Duodenal mucosa (tissue), 2 donors: ENCODE measurements around the gene SORCS2.

Experiments used
- H3K27ac ChIP-seq: one replicate; pipeline ENCODE4 v1.7.0; 2013; ENCODE audit warnings: low read depth, low read length
- H3K27me3 ChIP-seq, 2 donors: one replicate each; pipeline ENCODE4 v1.7.0; 2013; ENCODE audit warnings: low read length in 2 of 2, control low read depth in 1 of 2; ENCODE audit not compliant: insufficient read depth in 2 of 2, control insufficient read depth in 1 of 2
- H3K36me3 ChIP-seq, 2 donors: one replicate each; pipeline ENCODE4 v1.7.0; 2013; ENCODE audit warnings: low read length in 2 of 2, control low read depth in 1 of 2; ENCODE audit not compliant: insufficient read depth in 2 of 2, control insufficient read depth in 1 of 2
- H3K4me1 ChIP-seq, 2 donors: one replicate each; pipeline ENCODE4 v1.7.0; 2013; ENCODE audit warnings: low read length in 2 of 2, control low read depth in 1 of 2; ENCODE audit not compliant: insufficient read depth in 2 of 2, control insufficient read depth in 1 of 2
- H3K4me3 ChIP-seq, 2 donors: one replicate each; pipeline ENCODE4 v1.7.0; 2013; ENCODE audit warnings: low read length in 2 of 2, low read depth in 1 of 2
- H3K9ac ChIP-seq, 2 donors: one replicate each; pipeline ENCODE4 v1.7.0; 2013; ENCODE audit warnings: low read length in 2 of 2, low read depth in 1 of 2
- H3K9me3 ChIP-seq, 2 donors: one replicate each; pipeline ENCODE4 v1.7.0; 2013; ENCODE audit warnings: low read length in 2 of 2, control low read depth in 1 of 2; ENCODE audit not compliant: control insufficient read depth in 1 of 2

Gene SORCS2

DNA sequence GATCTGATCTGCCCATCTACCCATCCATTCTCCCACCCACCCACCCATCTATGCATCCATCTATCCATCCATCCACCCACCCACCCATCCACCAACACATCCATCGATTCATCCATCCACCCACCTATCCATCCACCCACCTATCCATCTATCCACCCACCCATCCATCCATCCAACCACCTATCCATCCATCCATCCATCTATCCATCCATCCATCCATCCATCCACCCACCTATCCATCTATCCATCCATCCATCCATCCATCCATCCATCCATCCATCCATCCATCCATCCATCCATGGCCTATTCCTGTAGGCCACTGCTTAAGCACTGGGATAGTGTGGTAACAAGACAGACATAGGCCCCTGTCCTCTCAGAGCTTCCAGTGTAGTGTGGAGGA lies 69.8 kb downstream of the SORCS2 start:
- Histone ChIP-seq H3K27ac (no peak overlapping the region), H3K9ac (no peak overlapping the region), H3K4me1 (no peaks in the 10 kb centered on the region), H3K9me3 (no peaks in the 10 kb centered on the region), H3K4me3 (no peak overlapping the region), H3K36me3 (no peaks in the 10 kb centered on the region), H3K27me3 (no peaks in the 10 kb centered on the region)

DNA sequence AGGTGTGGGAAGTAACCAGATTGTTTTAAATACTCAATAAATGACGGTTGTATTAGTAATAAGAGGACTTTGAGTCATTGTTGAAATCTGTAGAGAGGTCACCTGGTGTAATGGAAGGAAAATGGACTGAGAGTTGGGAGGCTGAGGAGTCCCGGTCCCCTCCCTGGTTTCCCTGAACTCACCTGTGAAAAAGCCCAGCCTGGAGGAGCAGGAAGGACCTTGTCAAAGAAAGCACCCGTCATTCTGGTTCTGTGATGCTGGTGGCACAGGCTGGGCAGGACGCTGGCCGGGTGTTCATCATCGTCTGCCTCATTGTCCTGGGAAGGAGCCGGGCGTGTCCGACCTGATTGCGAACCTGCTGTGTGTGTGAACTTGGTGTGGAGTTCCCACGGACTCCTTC lies 70.8 kb downstream of the SORCS2 start:
- H3K9me3 ChIP-seq: no peaks in the 10 kb centered on the region
- H3K36me3 ChIP-seq: no peaks in the 10 kb centered on the region
- H3K9ac ChIP-seq: no peak overlapping the region
- H3K27ac ChIP-seq: no peak overlapping the region
- no peaks in the 10 kb centered on the region for H3K4me1 ChIP-seq
- no peaks in the 10 kb centered on the region for H3K27me3 ChIP-seq
- no peak overlapping the region for H3K4me3 ChIP-seq

DNA sequence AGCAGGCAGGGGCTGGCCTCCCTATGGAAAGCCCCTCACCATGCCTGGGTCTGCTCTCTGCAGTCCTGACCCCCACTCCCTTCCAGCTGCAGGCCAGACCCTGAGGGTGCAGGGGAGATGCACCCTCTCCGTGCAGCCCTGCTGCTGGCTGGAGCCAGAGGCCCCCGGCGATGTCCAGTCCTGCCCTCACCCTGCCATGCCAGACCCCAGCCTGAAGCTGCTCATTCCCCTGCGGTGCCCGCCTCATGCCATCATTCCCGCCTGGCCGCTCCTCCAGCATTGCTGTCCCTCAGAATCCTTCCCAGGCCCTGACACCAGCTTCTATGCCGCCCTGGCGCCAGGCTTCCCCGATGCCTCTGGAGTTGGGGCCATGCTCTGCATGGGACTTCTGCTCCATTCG lies 72.4 kb downstream of the SORCS2 start:
- H3K4me1 ChIP-seq: no peaks in the 10 kb centered on the region
- no peak overlapping the region for H3K4me3 ChIP-seq
- H3K36me3 ChIP-seq: no peaks in the 10 kb centered on the region
- no peak overlapping the region for H3K27ac ChIP-seq
- H3K27me3 ChIP-seq: no peaks in the 10 kb centered on the region
- no peaks in the 10 kb centered on the region for H3K9me3 ChIP-seq
- H3K9ac ChIP-seq: no peak overlapping the region

DNA sequence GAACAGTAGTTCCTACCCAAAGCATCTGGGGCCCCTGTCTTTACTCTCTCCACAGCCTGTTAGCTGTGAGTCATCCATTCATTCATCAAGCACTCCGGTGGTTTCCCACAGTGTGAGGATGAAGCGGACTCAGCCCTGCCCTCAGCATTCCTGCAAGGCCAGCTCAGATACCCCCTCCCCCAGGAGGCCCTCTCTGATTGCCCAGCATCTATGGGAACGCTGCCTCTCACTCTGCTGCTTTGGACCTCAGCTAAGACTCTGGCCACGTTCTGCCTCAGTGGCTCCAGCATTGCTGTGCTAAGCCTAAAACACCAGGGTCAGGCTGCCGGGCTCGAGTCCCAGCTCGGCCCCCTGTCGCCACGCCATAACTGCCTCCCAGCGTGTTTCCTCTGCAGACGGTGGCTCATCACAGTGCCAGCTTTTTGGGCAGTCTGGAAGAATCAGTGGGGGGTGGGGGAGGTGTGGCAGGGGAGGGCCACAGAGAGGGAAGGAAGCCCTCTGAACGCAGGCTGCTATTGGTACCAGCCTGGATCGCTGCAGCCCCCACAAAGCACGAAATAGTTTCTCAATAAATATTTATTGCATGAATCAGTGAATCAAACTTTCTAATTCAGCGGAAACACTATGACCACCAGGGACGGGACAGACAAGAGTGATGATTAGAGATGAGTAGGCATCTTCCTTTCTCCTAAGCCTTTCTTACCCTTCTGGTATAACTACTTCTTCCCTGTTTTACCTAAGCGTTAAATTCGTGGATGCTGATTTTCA lies 74.4 kb downstream of the SORCS2 start:
- H3K9ac ChIP-seq: no peak overlapping the region
- no peak overlapping the region for H3K4me3 ChIP-seq
- no peak overlapping the region for H3K27ac ChIP-seq
- H3K36me3 ChIP-seq: no peaks in the 10 kb centered on the region
- no peaks in the 10 kb centered on the region for H3K27me3 ChIP-seq
- H3K9me3 ChIP-seq: no peaks in the 10 kb centered on the region
- H3K4me1 ChIP-seq: no peaks in the 10 kb centered on the region

DNA sequence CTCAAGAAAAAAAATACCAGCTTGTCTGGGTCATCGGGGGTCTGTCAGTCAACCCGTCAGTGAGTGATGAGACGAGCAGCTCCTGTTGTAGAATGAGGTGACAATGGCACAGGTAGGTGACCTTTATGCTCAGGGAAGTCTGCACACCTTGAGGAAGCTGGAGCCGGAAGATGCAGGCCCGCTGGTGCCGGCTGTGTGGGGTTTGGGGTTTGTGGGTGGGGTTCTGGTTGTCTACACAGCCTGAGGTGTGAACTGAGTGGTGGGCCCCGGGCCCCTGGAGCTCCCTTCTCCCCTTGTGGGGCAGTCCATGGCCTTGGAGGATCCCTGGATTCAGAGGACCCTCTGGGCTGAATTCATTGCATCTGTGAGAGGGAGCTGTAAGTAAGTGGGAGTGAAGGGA lies 75.5 kb downstream of the SORCS2 start:
- no peaks in the 10 kb centered on the region for H3K9me3 ChIP-seq
- H3K4me1 ChIP-seq: no peaks in the 10 kb centered on the region
- H3K4me3 ChIP-seq: no peak overlapping the region
- no peaks in the 10 kb centered on the region for H3K27me3 ChIP-seq
- H3K9ac ChIP-seq: no peak overlapping the region
- H3K36me3 ChIP-seq: no peaks in the 10 kb centered on the region
- no peak overlapping the region for H3K27ac ChIP-seq

DNA sequence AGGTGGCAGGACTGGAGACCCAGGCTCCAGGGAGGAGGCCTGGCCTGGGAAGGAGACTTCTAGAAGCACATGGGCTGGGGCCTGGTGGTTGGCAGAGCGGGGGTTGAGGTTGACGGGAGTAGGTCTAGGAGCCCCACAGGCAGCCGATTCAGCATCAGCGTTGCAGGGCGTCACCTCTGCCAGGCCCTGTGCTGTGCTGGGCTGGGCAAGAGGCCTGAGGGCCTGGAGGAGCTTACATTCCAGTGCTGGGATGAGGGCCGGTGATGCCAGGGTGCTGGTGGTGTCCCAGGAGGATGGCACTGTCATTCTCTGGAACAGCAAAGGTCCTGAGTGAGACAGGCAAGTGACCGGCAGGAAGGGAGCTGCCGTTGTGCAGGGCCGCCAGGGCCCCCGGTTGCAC lies 76.6 kb downstream of the SORCS2 start:
- H3K9ac ChIP-seq: no peak overlapping the region
- H3K4me1 ChIP-seq: no peaks in the 10 kb centered on the region
- no peaks in the 10 kb centered on the region for H3K36me3 ChIP-seq
- no peak overlapping the region for H3K27ac ChIP-seq
- peaks cover 0 to 2% of the 10 kb centered on the region in 2 donors for H3K27me3 ChIP-seq
- no peak overlapping the region for H3K4me3 ChIP-seq
- H3K9me3 ChIP-seq: no peaks in the 10 kb centered on the region

DNA sequence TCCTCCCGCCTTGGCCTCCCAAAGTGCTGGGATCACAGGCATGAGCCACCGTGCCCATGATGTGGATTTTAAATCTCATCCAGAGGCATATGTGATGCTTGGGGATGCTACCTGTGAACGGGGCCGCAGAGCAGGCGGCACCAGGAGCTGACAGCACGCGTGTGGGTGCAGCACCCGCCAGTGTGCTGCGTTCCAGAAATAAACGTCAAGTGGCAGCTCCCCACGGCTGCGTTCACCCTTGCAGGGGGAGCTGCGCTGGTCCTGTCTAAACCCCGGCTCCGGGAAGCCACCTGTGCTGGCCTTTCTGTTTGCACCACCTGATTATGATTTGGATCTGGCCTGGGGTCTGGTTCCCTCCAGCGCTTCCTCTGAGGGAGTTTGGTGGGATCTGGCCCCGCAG lies 77.8 kb downstream of the SORCS2 start:
- no peaks in the 10 kb centered on the region for H3K9me3 ChIP-seq
- no peaks in the 10 kb centered on the region for H3K4me1 ChIP-seq
- no peak overlapping the region for H3K4me3 ChIP-seq
- peaks cover 0 to 3% of the 10 kb centered on the region in 2 donors for H3K27me3 ChIP-seq
- H3K27ac ChIP-seq: no peak overlapping the region
- no peaks in the 10 kb centered on the region for H3K36me3 ChIP-seq
- no peak overlapping the region for H3K9ac ChIP-seq

DNA sequence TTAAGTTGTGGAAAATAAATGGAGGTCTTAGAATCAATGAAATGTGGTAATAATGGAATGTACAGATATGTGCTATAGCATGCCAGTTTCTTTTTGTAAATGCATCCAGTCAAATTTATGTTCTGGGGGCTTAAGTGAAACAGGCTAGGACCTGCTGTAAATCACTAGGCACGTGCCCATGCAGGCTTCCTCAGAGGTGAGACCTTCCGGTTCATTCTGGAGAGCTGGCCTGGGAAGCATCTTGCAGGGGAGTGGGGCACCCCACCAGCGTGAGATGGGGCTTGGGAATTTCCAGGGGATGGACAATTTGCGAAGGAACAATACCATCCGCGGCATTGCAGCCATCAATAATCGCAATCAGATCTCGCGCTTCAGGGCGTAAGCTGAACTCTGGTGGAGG lies 80.1 kb downstream of the SORCS2 start:
- no peak overlapping the region for H3K27ac ChIP-seq
- H3K4me1 ChIP-seq: no peaks in the 10 kb centered on the region
- no peaks in the 10 kb centered on the region for H3K36me3 ChIP-seq
- H3K27me3 ChIP-seq: peaks cover 0 to 3% of the 10 kb centered on the region in 2 donors
- H3K4me3 ChIP-seq: no peak overlapping the region
- no peaks in the 10 kb centered on the region for H3K9me3 ChIP-seq
- H3K9ac ChIP-seq: no peak overlapping the region

DNA sequence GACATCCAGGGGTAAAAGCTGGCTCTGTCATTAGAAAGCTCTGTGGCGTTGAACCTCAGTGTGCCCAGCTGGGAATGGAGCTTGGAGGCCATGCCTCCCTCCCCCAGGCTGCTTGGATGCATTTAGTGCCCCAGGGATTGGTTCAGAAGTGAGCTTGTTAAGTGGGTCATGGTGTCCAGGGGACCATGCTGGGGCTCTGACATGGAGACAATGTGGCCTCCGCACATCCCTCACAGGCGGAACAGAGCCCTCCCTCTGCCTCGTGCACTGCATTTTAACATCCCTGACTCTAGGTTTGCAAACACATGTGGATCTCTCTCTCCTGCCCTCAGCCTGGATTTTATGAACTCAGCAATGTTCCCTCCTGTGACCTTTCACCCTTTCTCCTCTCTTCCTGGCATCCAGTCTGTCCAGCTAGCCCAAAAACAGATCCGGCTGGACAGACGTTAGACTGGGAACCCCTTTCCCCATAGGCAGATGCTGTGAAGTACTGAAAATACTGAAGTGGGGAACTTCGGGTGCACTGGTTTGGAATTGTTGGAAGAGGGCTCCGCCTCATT lies 81.5 kb downstream of the SORCS2 start:
- Histone ChIP-seq H3K36me3 (no peaks in the 10 kb centered on the region), H3K4me3 (no peak overlapping the region), H3K4me1 (no peaks in the 10 kb centered on the region), H3K27ac (no peak overlapping the region), H3K9ac (no peak overlapping the region), H3K27me3 (peaks cover 0 to 3% of the 10 kb centered on the region in 2 donors), H3K9me3 (no peaks in the 10 kb centered on the region)

DNA sequence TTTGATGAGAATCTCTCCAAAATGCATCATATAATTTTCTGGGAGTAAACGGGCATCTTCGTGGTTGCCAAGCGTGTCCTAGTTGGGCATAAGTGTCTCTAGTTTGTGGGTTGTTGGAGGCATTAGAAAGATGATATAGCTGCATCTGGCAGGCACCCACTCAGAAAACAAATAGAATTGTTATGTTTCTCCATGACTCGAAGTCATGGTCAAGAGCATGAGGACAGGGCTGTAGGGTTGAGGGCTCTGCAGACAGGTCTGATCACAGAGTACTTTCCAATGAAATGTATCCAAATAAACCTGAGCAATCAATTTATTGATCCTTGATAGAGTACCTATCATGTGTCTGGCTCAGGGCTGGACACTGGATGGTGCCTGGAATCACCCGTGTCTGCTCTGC lies 82.7 kb downstream of the SORCS2 start:
- Histone ChIP-seq H3K4me3 (no peak overlapping the region), H3K27ac (no peak overlapping the region), H3K9me3 (no peaks in the 10 kb centered on the region), H3K27me3 (peaks cover 0 to 3% of the 10 kb centered on the region in 2 donors), H3K4me1 (no peaks in the 10 kb centered on the region), H3K36me3 (no peaks in the 10 kb centered on the region), H3K9ac (no peak overlapping the region)
